ENCODE results near the gene TNFRSF13B.
"Not testable (repeated sequence)": the region's sequence is repeated elsewhere in the genome, so short reads cannot be mapped to it uniquely, and the experiment has no call there.

The TNFRSF13B gene

GRCh38 chr17:17007891-17008290 is 36.0 kb upstream of the TNFRSF13B start:
- not testable (repeated sequence) for DNase-seq (ENCODE audit: low read depth in 2 of 3, low spot score in 1 of 3)

- not testable (repeated sequence) for DNase-seq (ENCODE audit: low read depth in 2 of 3, low spot score in 1 of 3)
Measured at GRCh38 chr17:17004997-17005614, 33.2 kb upstream of the TNFRSF13B start.

GRCh38 chr17:17004251-17004996 is 32.5 kb upstream of the TNFRSF13B start:
- no peak for DNase-seq (ENCODE audit: low read depth in 2 of 3, low spot score in 1 of 3)

GRCh38 chr17:17002731-17003715 is 31.1 kb upstream of the TNFRSF13B start:
- not testable (repeated sequence) for DNase-seq (ENCODE audit: low read depth in 2 of 3, low spot score in 1 of 3)

- peak; percentile 55 to 70 (median 67) for DNase-seq (ENCODE audit: low read depth in 2 of 3, low spot score in 1 of 3)
Measured at GRCh38 chr17:17001874-17002520, 30.1 kb upstream of the TNFRSF13B start.

GRCh38 chr17:17001076-17001777 is 29.3 kb upstream of the TNFRSF13B start:
- DNase-seq (ENCODE audit: low read depth in 2 of 3, low spot score in 1 of 3): no peak

GRCh38 chr17:16999931-17000625 is 28.2 kb upstream of the TNFRSF13B start:
- no peak for DNase-seq (ENCODE audit: low read depth in 2 of 3, low spot score in 1 of 3)

- peak in 1 of 3 donors; percentile 73 for DNase-seq (ENCODE audit: low read depth in 2 of 3, low spot score in 1 of 3)
Measured at GRCh38 chr17:16997514-16998429, 25.9 kb upstream of the TNFRSF13B start.

GRCh38 chr17:16996726-16997125 is 24.8 kb upstream of the TNFRSF13B start:
- not testable (repeated sequence) for DNase-seq (ENCODE audit: low read depth in 2 of 3, low spot score in 1 of 3)

GRCh38 chr17:16995930-16996329 is 24.0 kb upstream of the TNFRSF13B start:
- no peak for DNase-seq (ENCODE audit: low read depth in 2 of 3, low spot score in 1 of 3)

- DNase-seq (ENCODE audit: low read depth in 2 of 3, low spot score in 1 of 3): no peak
Measured at GRCh38 chr17:16994631-16995030, 22.7 kb upstream of the TNFRSF13B start.

GRCh38 chr17:16991349-16992009 is 19.6 kb upstream of the TNFRSF13B start:
- peak; percentile 63 to 82 (median 81) for DNase-seq (ENCODE audit: low read depth in 2 of 3, low spot score in 1 of 3)

- no peak for DNase-seq (ENCODE audit: low read depth in 2 of 3, low spot score in 1 of 3)
Measured at GRCh38 chr17:16989953-16990860, 18.3 kb upstream of the TNFRSF13B start.

- DNase-seq (ENCODE audit: low read depth in 2 of 3, low spot score in 1 of 3): no peak
Measured at GRCh38 chr17:16989230-16989952, 17.5 kb upstream of the TNFRSF13B start.

- peak in 1 of 3 donors; percentile 9 for DNase-seq (ENCODE audit: low read depth in 2 of 3, low spot score in 1 of 3)
Measured at GRCh38 chr17:16988749-16989229, 16.9 kb upstream of the TNFRSF13B start.

Measured in stimulated activated CD4-positive, alpha-beta T cell treated with anti-CD3 and anti-CD28 coated beads, Interleukin-12 subunit alpha, Interleukin-12 subunit beta, amount 100 ng/mL, for 48 hours (primary cell).